ENCODE measurements around the gene WDR4.

Gene WDR4

GRCh38 chr21:42799516-42799915, 79.8 kb downstream of the WDR4 start:
- no peak overlapping the region for H3K4me3 ChIP-seq (ENCODE audit: low read depth, low read length)
- TF ChIP-seq CTCF (IDR thresholded peaks at IDR 0.05; ENCODE audit: low read depth, low read length), result no peak
